ENCODE measurements around the gene MACO1. TPM values are rescaled to one million over a fixed set of nuclear protein-coding genes. Genes with fewer than 3 reads are reported as not detected.

Gene MACO1
- total RNA-seq, 2 experiments from 2014 or later, result 24.1 to 24.9 TPM

DNA sequence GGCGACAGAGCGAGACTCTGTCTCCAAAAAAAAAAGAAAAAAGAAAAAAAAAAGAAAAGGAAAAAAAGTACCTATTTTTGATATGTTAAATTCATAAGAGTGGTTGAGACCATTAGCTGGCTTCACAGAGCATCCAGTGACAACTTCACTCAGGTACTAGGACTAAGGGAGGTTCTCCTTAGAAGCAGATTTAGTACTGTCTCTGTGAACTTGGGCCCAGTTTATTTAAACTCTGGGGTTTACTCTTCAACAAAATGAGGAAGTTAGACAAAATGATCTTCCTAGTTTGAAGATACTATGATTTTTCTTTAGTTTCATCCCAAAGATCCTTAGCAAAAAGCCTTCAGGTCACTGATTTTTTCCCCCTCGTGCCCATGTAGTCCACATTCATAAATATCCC is 21.2 kb downstream of the MACO1 start:
- peaks cover 17% of the 10 kb centered on the region for H3K4me1 Mint-ChIP-seq (ENCODE audit: low read depth)
- ChIA-PET CTCF (no interaction called here), POLR2A (no interaction called here)
- H3K36me3 Mint-ChIP-seq (ENCODE audit: low read depth), result peaks cover 71% of the 10 kb centered on the region
- no peak overlapping the region for H3K27ac Mint-ChIP-seq
- no peaks in the 10 kb centered on the region for H3K4me1 ChIP-seq (ENCODE audit: insufficient read depth, low read length)
- no peak for DNase-seq
- H3K9me3 Mint-ChIP-seq, result no peaks in the 10 kb centered on the region
- no peaks in the 10 kb centered on the region for H3K9me3 ChIP-seq (ENCODE audit: control insufficient read depth in 1 of 2, insufficient read depth in 1 of 2, low read length in 2 of 2)
- H3K27me3 Mint-ChIP-seq, result no peaks in the 10 kb centered on the region
- no peak for ATAC-seq (ENCODE audit: poor library complexity)
- no peak for TF ChIP-seq CTCF (IDR thresholded peaks at IDR 0.05)
- H3K4me3 Mint-ChIP-seq, result no peak overlapping the region
- no peaks in the 10 kb centered on the region for H3K27me3 ChIP-seq (ENCODE audit: control insufficient read depth in 1 of 2, insufficient read depth in 2 of 2, low read length in 2 of 2)
- intact Hi-C loops (cut with DNase I, micrococcal nuclease), result no loop called here
- no peak overlapping the region for H3K4me3 ChIP-seq (ENCODE audit: low read length)
- H3K27ac ChIP-seq (ENCODE audit: low read depth in 1 of 2, low read length in 2 of 2), result no peak overlapping the region
- H3K36me3 ChIP-seq (ENCODE audit: insufficient read depth, low read length), result peaks cover 42% of the 10 kb centered on the region

DNA sequence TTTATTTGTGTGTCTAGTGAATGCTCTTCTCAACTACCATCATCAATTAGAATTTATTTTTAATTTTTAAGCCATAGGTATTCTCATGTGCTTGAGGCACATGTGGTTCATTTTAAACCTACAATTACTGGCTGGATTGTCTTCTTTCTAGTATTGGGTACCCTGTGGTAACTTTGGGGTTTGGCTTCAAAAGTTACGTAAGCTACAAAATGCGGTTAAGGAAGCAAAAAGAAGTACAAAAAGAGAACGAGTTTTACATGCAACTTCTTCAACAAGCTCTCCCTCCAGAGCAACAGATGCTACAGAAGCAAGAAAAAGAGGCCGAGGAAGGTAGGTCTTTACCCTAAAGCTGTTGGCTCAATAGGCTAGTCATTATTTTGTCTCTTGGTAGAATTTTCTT is 25.8 kb downstream of the MACO1 start:
- ATAC-seq (ENCODE audit: poor library complexity) (no peak), DNase-seq (no peak)
- Mint-ChIP-seq H3K4me1 (ENCODE audit: low read depth) (no peaks in the 10 kb centered on the region), H3K9me3 (no peaks in the 10 kb centered on the region), H3K27ac (no peak overlapping the region), H3K36me3 (ENCODE audit: low read depth) (peaks cover 80% of the 10 kb centered on the region), H3K27me3 (no peaks in the 10 kb centered on the region), H3K4me3 (no peak overlapping the region)
- Histone ChIP-seq H3K4me1 (ENCODE audit: insufficient read depth, low read length) (no peaks in the 10 kb centered on the region), H3K9me3 (ENCODE audit: control insufficient read depth in 1 of 2, insufficient read depth in 1 of 2, low read length in 2 of 2) (no peaks in the 10 kb centered on the region), H3K36me3 (ENCODE audit: insufficient read depth, low read length) (peaks cover 49% of the 10 kb centered on the region), H3K4me3 (ENCODE audit: low read length) (no peak overlapping the region), H3K27ac (ENCODE audit: low read depth in 1 of 2, low read length in 2 of 2) (no peak overlapping the region), H3K27me3 (ENCODE audit: control insufficient read depth in 1 of 2, insufficient read depth in 2 of 2, low read length in 2 of 2) (no peaks in the 10 kb centered on the region)
- CTCF ChIA-PET, result interaction anchor here (2.8 kb wide), 1 partner anchor 9 kb away, joined by 10 read pairs; no protein-coding TSS in a partner anchor
- TF ChIP-seq CTCF (IDR thresholded peaks at IDR 0.05), result no peak
- POLR2A ChIA-PET, result no interaction called here
- intact Hi-C loops (cut with DNase I, micrococcal nuclease), result no loop called here

- TF ChIP-seq CTCF (IDR thresholded peaks at IDR 0.05), result no peak
- CTCF ChIA-PET, result no interaction called here
- H3K4me3 Mint-ChIP-seq, result no peak overlapping the region
- intact Hi-C loops (cut with DNase I, micrococcal nuclease), result no loop called here
- H3K27me3 Mint-ChIP-seq, result no peaks in the 10 kb centered on the region
- no peak overlapping the region for H3K27ac Mint-ChIP-seq
- H3K4me3 ChIP-seq (ENCODE audit: low read length), result no peak overlapping the region
- H3K27ac ChIP-seq (ENCODE audit: low read depth in 1 of 2, low read length in 2 of 2), result no peak overlapping the region
- H3K4me1 ChIP-seq (ENCODE audit: insufficient read depth, low read length), result no peaks in the 10 kb centered on the region
- POLR2A ChIA-PET, result no interaction called here
- peaks cover 13% of the 10 kb centered on the region for H3K4me1 Mint-ChIP-seq (ENCODE audit: low read depth)
- DNase-seq, result no peak
- H3K36me3 Mint-ChIP-seq (ENCODE audit: low read depth), result peaks cover 87% of the 10 kb centered on the region
- H3K9me3 ChIP-seq (ENCODE audit: control insufficient read depth in 1 of 2, insufficient read depth in 1 of 2, low read length in 2 of 2), result no peaks in the 10 kb centered on the region
- H3K9me3 Mint-ChIP-seq, result no peaks in the 10 kb centered on the region
- H3K27me3 ChIP-seq (ENCODE audit: control insufficient read depth in 1 of 2, insufficient read depth in 2 of 2, low read length in 2 of 2), result no peaks in the 10 kb centered on the region
- ATAC-seq (ENCODE audit: poor library complexity), result no peak
- peaks cover 64% of the 10 kb centered on the region for H3K36me3 ChIP-seq (ENCODE audit: insufficient read depth, low read length)
Measured at GRCh38 chr1:25458541-25459298, 28.0 kb downstream of the MACO1 start.
